ENCODE measurements around the gene SEMA4G.
"Not testable (repeated sequence)": the region's sequence is repeated elsewhere in the genome, so short reads cannot be mapped to it uniquely, and the experiment has no call there.

SEMA4G gene

GRCh38 chr10:100970914-100971811 lies 1.9 kb downstream of the SEMA4G start:
- DNase-seq = no peak

GRCh38 chr10:100972115-100972903 lies 3.0 kb downstream of the SEMA4G start:
- DNase-seq = no peak

- no peak for DNase-seq
These were observed 3.7 kb downstream of the SEMA4G start for GRCh38 chr10:100972904-100973535.

GRCh38 chr10:100975397-100975796 lies 6.1 kb downstream of the SEMA4G start:
- DNase-seq = not testable (repeated sequence)

GRCh38 chr10:100976906-100977305 lies 7.6 kb downstream of the SEMA4G start:
- no peak for DNase-seq

- no peak for DNase-seq
These were observed 8.1 kb downstream of the SEMA4G start for GRCh38 chr10:100977436-100977835.

GRCh38 chr10:100978121-100978900 lies 9.0 kb downstream of the SEMA4G start:
- DNase-seq = no peak

- no peak for DNase-seq
These were observed 9.5 kb downstream of the SEMA4G start for GRCh38 chr10:100978901-100979195.

GRCh38 chr10:100979791-100980272 lies 10.5 kb downstream of the SEMA4G start:
- DNase-seq = no peak

GRCh38 chr10:100980311-100980710 lies 11.0 kb downstream of the SEMA4G start:
- no peak for DNase-seq

GRCh38 chr10:100980711-100981110 lies 11.4 kb downstream of the SEMA4G start:
- no peak for DNase-seq

GRCh38 chr10:100981178-100981772 lies 12.0 kb downstream of the SEMA4G start:
- no peak for DNase-seq

- DNase-seq = no peak
These were observed 13.9 kb downstream of the SEMA4G start for GRCh38 chr10:100982916-100983830.

GRCh38 chr10:100983868-100984671 lies 14.8 kb downstream of the SEMA4G start:
- DNase-seq = no peak

GRCh38 chr10:100984672-100985177 lies 15.4 kb downstream of the SEMA4G start:
- DNase-seq = peak; percentile 34

- no peak for DNase-seq
These were observed 16.0 kb downstream of the SEMA4G start for GRCh38 chr10:100985336-100985735.

- no peak for DNase-seq
These were observed 17.3 kb downstream of the SEMA4G start for GRCh38 chr10:100986623-100986951.

GRCh38 chr10:100986952-100987684 lies 17.8 kb downstream of the SEMA4G start, which contains the start of the genes MRPL43 and TWNK:
TSS of gene MRPL43 (minus strand) at chr10:100987497. CDS start at chr10:100987443, 54 bp downstream.
TSS of gene TWNK (plus strand) at chr10:100987543. CDS start at chr10:100988211, 668 bp downstream.
- DNase-seq = peak; percentile 92

- no peak for DNase-seq
These were observed 18.4 kb downstream of the SEMA4G start for GRCh38 chr10:100987685-100988049.

Measured in right forelimb (tissue), 1 donor.